Measurements from ENCODE around the gene TPM2. TPM values are rescaled to one million over a fixed set of nuclear protein-coding genes. Genes with fewer than 3 reads are reported as not detected.

Gene TPM2
- total RNA-seq, 4 donors from 2014 or later = 45.4 to 79.6 (median 72.2) TPM

DNA sequence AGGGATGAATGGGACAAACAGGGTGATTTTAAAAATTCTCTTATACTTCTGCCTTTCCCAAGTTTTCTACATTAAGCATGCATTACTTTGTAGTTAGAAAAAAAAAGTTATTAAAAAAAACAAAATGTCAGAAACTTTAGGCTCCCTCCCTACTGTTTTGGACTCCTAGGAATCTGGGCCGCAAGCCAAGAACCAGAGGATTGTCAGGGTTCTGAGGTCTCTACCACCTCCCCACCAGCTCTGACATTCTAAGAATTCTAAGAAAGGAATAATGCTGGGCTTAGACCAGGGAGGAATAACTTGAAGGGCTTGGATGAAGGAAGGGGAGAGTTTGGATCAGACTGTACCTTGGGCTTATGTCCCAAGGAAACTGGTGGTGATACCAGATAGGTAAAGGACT, 23.7 kb downstream of the TPM2 start:
- TF ChIP-seq, protein P1, sequence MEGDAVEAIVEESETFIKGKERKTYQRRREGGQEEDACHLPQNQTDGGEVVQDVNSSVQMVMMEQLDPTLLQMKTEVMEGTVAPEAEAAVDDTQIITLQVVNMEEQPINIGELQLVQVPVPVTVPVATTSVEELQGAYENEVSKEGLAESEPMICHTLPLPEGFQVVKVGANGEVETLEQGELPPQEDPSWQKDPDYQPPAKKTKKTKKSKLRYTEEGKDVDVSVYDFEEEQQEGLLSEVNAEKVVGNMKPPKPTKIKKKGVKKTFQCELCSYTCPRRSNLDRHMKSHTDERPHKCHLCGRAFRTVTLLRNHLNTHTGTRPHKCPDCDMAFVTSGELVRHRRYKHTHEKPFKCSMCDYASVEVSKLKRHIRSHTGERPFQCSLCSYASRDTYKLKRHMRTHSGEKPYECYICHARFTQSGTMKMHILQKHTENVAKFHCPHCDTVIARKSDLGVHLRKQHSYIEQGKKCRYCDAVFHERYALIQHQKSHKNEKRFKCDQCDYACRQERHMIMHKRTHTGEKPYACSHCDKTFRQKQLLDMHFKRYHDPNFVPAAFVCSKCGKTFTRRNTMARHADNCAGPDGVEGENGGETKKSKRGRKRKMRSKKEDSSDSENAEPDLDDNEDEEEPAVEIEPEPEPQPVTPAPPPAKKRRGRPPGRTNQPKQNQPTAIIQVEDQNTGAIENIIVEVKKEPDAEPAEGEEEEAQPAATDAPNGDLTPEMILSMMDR (IDR thresholded peaks at IDR 0.05) = no peak
- no peak for TF ChIP-seq POLR2A (IDR thresholded peaks at IDR 0.05)
- intact Hi-C loops (cut with DNase I) = no loop called here
- Histone ChIP-seq H3K27ac (no peak overlapping the region), H3K9me3 (no peaks in the 10 kb centered on the region), H3K4me1 (peaks cover 9 to 11% of the 10 kb centered on the region in 2 donors), H3K27me3 (no peaks in the 10 kb centered on the region), H3K4me3 (replicated peaks in 1 of 3) (no peak overlapping the region), H3K36me3 (peaks cover 0 to under 1% of the 10 kb centered on the region in 2 donors)
- peak in 1 of 2 donors; percentile 39 for DNase-seq
- 58 to 67% methylated on average over 1 of the region's 1 CpG for WGBS, 2 donors

DNA sequence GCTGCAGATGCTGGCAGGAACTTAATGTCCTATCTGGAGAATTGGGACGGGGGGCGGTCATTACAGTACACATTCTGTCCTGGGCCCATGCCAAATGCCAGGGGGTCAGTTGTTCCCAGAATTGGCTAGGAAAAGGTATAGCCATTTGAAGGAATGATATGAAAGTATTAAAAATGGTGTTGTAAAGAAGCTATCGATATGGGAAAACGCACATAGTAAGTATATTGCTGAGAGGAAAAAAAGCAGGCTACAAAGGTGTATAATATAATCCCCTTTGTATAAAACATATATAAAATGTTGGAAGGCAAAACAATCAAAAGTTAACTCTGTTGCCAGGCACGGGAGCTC, 24.3 kb downstream of the TPM2 start:
- intact Hi-C loops (cut with DNase I) = no loop called here

DNA sequence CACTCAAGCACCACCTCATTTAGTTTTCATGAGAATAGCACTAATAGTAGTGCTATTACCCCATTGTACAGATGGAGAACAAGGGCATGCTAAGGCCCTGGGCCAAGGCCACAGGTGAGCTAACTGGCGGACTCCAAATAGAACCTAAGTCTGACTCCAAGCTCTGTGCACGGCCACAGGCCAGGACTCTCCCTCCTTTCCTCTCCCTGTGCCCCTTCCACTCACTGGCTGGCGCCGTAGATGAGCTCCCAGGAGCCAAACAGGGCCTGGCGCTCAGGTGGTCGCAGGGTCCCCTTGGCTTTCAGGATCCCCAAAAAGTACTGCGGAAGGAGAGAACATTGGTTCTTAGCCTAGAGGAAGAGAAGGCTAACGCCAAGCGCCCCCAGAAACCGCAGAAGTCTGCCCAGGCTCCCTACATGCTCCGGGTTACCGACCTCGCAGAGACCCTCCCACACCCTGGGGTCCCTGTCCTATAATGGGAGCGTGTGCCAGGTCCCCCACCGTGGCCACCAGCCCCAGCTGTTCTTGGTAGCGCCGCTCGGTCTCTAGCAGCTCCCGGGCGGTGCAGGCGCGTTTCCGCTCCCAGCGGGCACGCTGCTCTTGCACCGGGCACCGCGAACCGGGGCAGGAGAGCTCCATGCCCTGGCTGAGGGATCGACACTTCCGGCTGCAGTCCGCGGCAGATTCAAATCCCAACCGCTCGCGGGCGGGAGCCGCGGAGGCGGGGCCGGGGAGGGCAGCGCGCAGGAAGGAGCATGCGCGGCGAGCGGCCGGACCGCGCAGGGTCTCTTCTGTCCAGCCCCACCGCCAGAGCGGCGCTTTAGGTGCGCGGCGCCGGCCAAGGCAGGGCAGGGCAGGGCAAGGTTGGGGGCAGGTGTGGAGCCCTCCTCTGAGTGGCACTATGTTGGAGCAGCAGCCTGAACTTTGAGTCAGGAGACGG, 24.9 kb downstream of the TPM2 start, which contains the start of gene ARHGEF39:
Gene ARHGEF39, minus strand, starts transcription at position 665 of the 940 bp plus-strand sequence. Its CDS starts 26 bp downstream, at position 639.
- Histone ChIP-seq H3K4me3 (replicated peaks in 1 of 3) (peak within 1 kb of the TSS; percentile 31 to 41 (median 38)), H3K36me3 (peaks cover 0 to 4% of the 10 kb centered on the region in 2 donors), H3K27ac (peak within 1 kb of the TSS in 1 of 3 donors; percentile 15), H3K27me3 (no peaks in the 10 kb centered on the region), H3K9me3 (no peaks in the 10 kb centered on the region), H3K4me1 (peaks cover 9 to 21% of the 10 kb centered on the region in 2 donors)
- intact Hi-C loops (cut with DNase I) = no loop called here
- WGBS, 2 donors = 26 to 31% methylated on average over 13 to 16 of the region's 58 CpGs
- DNase-seq = peak; percentile 74 to 78
- TF ChIP-seq POLR2A (IDR thresholded peaks at IDR 0.05) = peak in 1 of 2 donors; percentile 53
- TF ChIP-seq, protein P1 (IDR thresholded peaks at IDR 0.05) = peak in 1 of 6 experiments; percentile 17

More for the DNA sequence above, 24.3 kb downstream of the TPM2 start:
- Histone ChIP-seq H3K4me1 (peaks cover 9 to 14% of the 10 kb centered on the region in 2 donors), H3K4me3 (replicated peaks in 1 of 3) (peak overlapping the region in 2 of 3 donors; percentile 31 to 41), H3K27ac (no peak overlapping the region), H3K27me3 (no peaks in the 10 kb centered on the region), H3K36me3 (peaks cover 0 to 4% of the 10 kb centered on the region in 2 donors), H3K9me3 (no peaks in the 10 kb centered on the region)
- TF ChIP-seq, protein P1 (IDR thresholded peaks at IDR 0.05) = no peak
- TF ChIP-seq POLR2A (IDR thresholded peaks at IDR 0.05) = no peak
- 41 to 43% methylated on average over 5 of the region's 5 CpGs for WGBS, 2 donors
- no peak for DNase-seq

DNA sequence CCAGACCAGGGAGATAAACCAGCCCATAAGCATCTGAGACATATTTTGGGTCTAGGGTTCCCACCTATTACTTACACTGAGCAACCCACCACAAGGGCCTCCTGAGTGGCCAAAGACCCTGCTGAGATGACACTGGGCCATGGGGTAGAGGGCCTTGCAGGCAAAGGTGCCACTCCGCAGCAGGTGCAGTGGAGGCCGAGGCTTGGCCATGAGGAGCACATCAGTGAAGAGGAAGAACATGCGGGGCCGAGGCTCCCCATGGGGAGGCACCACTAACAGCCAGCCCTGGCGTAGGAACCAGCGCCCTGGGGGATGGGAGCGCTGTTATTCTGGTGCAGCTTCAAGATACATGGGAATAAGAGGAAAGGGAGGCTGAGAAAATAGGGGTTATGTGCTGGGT, 27.3 kb downstream of the TPM2 start:
- DNase-seq = no peak
- H3K4me1 ChIP-seq = peaks cover 16 to 26% of the 10 kb centered on the region in 2 donors
- no peaks in the 10 kb centered on the region for H3K9me3 ChIP-seq
- no peak overlapping the region for H3K4me3 ChIP-seq (replicated peaks in 1 of 3)
- TF ChIP-seq POLR2A (IDR thresholded peaks at IDR 0.05) = no peak
- TF ChIP-seq, protein P1 (IDR thresholded peaks at IDR 0.05) = no peak
- peaks cover 0 to 4% of the 10 kb centered on the region in 2 donors for H3K36me3 ChIP-seq
- H3K27me3 ChIP-seq = no peaks in the 10 kb centered on the region
- WGBS, 2 donors = 95 to 100% methylated on average over 7 of the region's 7 CpGs
- intact Hi-C loops (cut with DNase I) = no loop called here
- H3K27ac ChIP-seq = no peak overlapping the region
